ENCODE measurements around the gene EPHA8.

DNA sequence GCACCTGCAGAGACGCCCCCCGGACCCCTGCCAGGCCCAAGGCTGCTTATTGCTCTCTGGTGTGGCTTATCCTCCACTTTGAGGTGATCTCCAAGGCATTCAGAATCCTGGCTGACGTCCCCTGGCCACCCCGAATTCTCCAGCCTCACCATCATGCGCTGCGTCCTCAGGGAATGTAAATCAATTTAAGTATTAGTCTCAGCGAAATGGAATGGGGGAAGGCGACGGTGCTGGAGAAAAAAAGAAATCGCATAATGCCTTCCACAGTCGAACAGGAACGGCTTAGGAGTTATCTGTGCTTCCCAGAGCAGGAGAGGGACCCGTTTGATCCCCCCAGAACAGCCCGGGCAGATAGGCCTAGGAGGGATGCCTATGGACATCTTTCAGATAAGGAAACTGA lies 2.9 kb downstream of the EPHA8 start:
- TF ChIP-seq POLR2A (IDR thresholded peaks at IDR 0.05): no peak
- TF ChIP-seq, protein P1, sequence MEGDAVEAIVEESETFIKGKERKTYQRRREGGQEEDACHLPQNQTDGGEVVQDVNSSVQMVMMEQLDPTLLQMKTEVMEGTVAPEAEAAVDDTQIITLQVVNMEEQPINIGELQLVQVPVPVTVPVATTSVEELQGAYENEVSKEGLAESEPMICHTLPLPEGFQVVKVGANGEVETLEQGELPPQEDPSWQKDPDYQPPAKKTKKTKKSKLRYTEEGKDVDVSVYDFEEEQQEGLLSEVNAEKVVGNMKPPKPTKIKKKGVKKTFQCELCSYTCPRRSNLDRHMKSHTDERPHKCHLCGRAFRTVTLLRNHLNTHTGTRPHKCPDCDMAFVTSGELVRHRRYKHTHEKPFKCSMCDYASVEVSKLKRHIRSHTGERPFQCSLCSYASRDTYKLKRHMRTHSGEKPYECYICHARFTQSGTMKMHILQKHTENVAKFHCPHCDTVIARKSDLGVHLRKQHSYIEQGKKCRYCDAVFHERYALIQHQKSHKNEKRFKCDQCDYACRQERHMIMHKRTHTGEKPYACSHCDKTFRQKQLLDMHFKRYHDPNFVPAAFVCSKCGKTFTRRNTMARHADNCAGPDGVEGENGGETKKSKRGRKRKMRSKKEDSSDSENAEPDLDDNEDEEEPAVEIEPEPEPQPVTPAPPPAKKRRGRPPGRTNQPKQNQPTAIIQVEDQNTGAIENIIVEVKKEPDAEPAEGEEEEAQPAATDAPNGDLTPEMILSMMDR (IDR thresholded peaks at IDR 0.05): no peak
- TF ChIP-seq EP300 (IDR thresholded peaks at IDR 0.05): no peak
- TF ChIP-seq POLR2AphosphoS5 (IDR thresholded peaks at IDR 0.05): no peak
